PC-9 (cell line): ENCODE measurements around the gene DPPA5.

Experiments used
- EZH2 ChIP-seq: fragments of 200-600 bp; sonication (generic); IDR thresholded peaks from 2 replicates; pipeline ENCODE4 v1.8.0; 2017; ENCODE audit warnings: antibody characterized with exemption, low read depth
- TF ChIP-seq, protein P1 (sequence below): fragments of 200-600 bp; sonication (generic); conservative IDR thresholded peaks from 2 replicates; pipeline ENCODE4 v1.6.1; 2017; ENCODE audit warnings: mixed run types, antibody characterized with exemption, mild to moderate bottlenecking, moderate library complexity

DNA sequence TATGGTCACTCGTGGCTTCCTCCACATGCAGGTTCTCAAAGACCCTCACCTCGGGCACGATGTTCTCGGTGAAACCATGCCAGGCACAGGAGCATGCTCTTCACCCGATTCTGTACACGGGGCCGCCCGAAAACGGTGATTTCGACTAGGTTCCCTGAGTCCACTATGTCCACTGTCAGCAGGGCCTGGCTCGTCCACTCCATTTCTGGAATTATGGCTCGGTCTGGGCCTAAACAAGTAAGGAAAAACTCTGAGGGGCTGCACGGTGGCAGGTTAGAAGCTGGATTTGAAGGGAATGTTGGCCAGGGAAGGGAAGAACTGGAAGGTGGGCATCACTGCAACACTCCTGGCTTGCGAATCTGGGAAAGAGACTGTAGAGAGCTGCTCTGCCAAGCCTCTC lies 15.1 kb upstream of the DPPA5 start:
- TF ChIP-seq, protein P1, sequence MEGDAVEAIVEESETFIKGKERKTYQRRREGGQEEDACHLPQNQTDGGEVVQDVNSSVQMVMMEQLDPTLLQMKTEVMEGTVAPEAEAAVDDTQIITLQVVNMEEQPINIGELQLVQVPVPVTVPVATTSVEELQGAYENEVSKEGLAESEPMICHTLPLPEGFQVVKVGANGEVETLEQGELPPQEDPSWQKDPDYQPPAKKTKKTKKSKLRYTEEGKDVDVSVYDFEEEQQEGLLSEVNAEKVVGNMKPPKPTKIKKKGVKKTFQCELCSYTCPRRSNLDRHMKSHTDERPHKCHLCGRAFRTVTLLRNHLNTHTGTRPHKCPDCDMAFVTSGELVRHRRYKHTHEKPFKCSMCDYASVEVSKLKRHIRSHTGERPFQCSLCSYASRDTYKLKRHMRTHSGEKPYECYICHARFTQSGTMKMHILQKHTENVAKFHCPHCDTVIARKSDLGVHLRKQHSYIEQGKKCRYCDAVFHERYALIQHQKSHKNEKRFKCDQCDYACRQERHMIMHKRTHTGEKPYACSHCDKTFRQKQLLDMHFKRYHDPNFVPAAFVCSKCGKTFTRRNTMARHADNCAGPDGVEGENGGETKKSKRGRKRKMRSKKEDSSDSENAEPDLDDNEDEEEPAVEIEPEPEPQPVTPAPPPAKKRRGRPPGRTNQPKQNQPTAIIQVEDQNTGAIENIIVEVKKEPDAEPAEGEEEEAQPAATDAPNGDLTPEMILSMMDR, result no peak
- TF ChIP-seq EZH2, result no peak
